GM23338 (cell line): Measurements from ENCODE around the gene THRA.

Experiments
- CREB1 ChIP-seq: fragments of 250-450 bp; sonication (Bioruptor Pico); IDR thresholded peaks from 2 replicates; pipeline ENCODE4 v1.5.0; 2020; ENCODE audit warnings: low read depth, mild to moderate bottlenecking, moderate library complexity
- CTCF ChIP-seq, 2 experiments: fragments of 200-600 bp in 1 of 2; sonication (generic) in 1 of 2; conservative IDR thresholded peaks; 2 replicates each; pipeline versions ENCODE4 v1.5.1 to v1.6.1; 2016 to 2017; ENCODE audit warnings: antibody characterized with exemption in 2 of 2, low read depth in 2 of 2, mild to moderate bottlenecking in 2 of 2, moderate library complexity in 1 of 2
- ETS1 ChIP-seq: IDR thresholded peaks from 2 replicates; pipeline ENCODE4 v1.6.1; 2016; ENCODE audit warnings: antibody characterized with exemption
- EZH2 ChIP-seq: fragments of 200-600 bp; sonication (generic); IDR thresholded peaks from one replicate; pipeline ENCODE4 v1.8.0; 2017; ENCODE audit warnings: antibody characterized with exemption, mild to moderate bottlenecking, low read depth; ENCODE audit not compliant: unreplicated experiment
- EZH2phosphoT487 ChIP-seq: fragments of 200-600 bp; sonication (generic); IDR thresholded peaks from one replicate; pipeline ENCODE4 v1.8.1; 2018; ENCODE audit warnings: antibody characterized with exemption; ENCODE audit not compliant: unreplicated experiment
- JUNB ChIP-seq: IDR thresholded peaks from one replicate; pipeline ENCODE4 v1.6.1; 2016; ENCODE audit warnings: antibody characterized with exemption; ENCODE audit not compliant: unreplicated experiment
- NANOG ChIP-seq: IDR thresholded peaks from 2 replicates; pipeline ENCODE4 v1.6.1; 2016; ENCODE audit warnings: antibody characterized with exemption, borderline replicate concordance
- POLR2AphosphoS5 ChIP-seq: IDR thresholded peaks from 2 replicates; pipeline ENCODE4 v1.6.1; 2016; ENCODE audit warnings: antibody characterized with exemption, low read depth
- REST ChIP-seq: IDR thresholded peaks from one replicate; pipeline ENCODE4 v1.6.1; 2018; ENCODE audit warnings: antibody characterized with exemption; ENCODE audit not compliant: unreplicated experiment
- STAT1 ChIP-seq: IDR thresholded peaks from one replicate; pipeline ENCODE4 v1.6.1; 2016; ENCODE audit warnings: antibody characterized with exemption; ENCODE audit not compliant: unreplicated experiment
- ZNF331 ChIP-seq: fragments of 250-450 bp; sonication (Bioruptor Pico); IDR thresholded peaks from 2 replicates; pipeline ENCODE4 v1.5.0; 2020; ENCODE audit warnings: low read depth, mild to moderate bottlenecking, moderate library complexity
- ZNF462 ChIP-seq: fragments of 250-450 bp; sonication (Bioruptor Pico); IDR thresholded peaks from 2 replicates; pipeline ENCODE4 v1.5.0; 2020; ENCODE audit warnings: mild to moderate bottlenecking, moderate library complexity

DNA sequence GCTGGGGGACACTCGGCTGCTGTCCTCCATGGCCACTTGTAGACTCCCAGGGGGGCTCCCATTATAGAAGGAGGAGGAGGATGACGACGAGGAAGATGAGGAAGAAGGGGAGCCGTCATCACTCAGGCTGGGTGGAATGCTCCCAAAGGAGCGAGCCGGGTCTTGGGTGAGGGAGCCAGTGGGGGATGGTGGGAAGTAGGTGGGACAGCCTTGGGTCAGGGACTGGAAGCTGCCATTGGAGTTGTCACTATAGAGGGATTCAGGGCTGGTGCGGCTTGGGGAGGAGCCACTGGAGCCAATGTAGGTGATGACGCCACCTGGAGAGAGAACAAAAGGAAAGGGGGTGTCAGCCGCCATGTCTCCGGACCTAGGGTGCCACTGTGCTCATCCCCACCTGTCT, 34.3 kb downstream of the THRA start:
- no peak for TF ChIP-seq CTCF (conservative IDR thresholded peaks at IDR 0.05; ENCODE audit: low read depth in 2 of 2)
- no peak for TF ChIP-seq EZH2
- TF ChIP-seq ZNF331 (CRISPR knock-in tag) = no peak
- no peak for TF ChIP-seq JUNB
- no peak for TF ChIP-seq POLR2AphosphoS5
- no peak for TF ChIP-seq EZH2phosphoT487
- no peak for TF ChIP-seq REST
- TF ChIP-seq NANOG = no peak
- no peak for TF ChIP-seq ETS1
- no peak for TF ChIP-seq CREB1 (CRISPR knock-in tag)
- no peak for TF ChIP-seq ZNF462 (CRISPR knock-in tag)
- no peak for TF ChIP-seq STAT1
